CMK (cell line): ENCODE results near the gene UGT3A2.
A peak's percentile ranks its signal among the peaks of the same experiment; 100 is the strongest.

Experiments
- DNase-seq: peaks from one replicate; pipeline ENCODE4 v3.0.0-alpha.2; 2010; ENCODE audit warnings: low read depth

UGT3A2 gene, protein sequence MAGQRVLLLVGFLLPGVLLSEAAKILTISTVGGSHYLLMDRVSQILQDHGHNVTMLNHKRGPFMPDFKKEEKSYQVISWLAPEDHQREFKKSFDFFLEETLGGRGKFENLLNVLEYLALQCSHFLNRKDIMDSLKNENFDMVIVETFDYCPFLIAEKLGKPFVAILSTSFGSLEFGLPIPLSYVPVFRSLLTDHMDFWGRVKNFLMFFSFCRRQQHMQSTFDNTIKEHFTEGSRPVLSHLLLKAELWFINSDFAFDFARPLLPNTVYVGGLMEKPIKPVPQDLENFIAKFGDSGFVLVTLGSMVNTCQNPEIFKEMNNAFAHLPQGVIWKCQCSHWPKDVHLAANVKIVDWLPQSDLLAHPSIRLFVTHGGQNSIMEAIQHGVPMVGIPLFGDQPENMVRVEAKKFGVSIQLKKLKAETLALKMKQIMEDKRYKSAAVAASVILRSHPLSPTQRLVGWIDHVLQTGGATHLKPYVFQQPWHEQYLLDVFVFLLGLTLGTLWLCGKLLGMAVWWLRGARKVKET

DNA sequence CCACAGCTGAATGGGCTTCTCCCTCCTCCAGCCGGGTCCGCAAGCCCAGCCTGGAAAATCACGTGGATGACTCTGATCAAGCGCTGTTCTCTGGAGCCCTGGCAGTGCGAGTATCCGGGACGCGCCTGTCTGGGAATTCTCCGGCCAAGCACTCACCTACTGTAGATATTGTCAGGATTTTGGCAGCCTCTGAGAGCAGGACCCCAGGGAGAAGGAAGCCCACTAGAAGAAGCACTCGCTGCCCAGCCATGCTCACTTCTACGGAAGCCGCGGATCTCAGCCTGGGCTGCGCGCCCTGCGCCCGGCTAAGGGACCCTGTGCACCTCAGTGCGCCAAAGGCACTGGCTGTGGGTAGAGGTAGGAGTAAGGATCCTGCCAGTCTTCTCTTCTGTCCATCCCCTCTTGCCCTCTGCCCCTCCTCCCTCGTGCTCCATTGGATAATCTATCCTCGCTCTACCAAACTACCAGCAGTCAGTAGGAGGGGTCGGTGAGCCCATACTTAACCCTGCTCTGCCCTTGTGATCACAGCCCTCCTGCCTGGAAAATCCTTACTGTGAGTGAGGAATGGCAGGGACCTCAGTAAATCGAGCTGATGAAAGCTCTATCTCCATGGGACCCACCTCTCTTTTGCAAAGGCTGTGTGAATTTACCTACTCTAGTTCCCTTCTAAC, at the start of gene UGT3A2:
Gene UGT3A2, minus strand, starts transcription at position 343 of the 671 bp plus-strand sequence. Its CDS starts 93 bp downstream, at position 250.
- no peak for DNase-seq

DNA sequence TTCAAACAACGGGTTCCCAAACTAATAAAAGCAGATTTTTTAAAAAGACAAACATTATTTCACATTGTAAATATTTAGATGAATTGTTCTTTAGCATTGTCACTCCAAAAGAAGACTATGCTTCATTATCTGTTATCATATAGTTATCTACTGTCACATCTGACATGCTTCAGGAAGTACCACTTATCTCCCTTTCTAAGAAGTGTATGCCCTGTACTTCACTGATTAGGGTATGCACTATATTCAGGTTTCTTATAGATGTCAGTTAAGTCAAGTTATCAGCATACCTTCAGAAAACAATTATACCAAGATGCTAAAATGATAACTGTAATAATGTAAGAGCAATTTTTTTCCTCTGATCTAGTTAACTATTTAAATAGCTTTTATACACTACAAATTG, 44.6 kb upstream of the UGT3A2 start:
- DNase-seq, result no peak

DNA sequence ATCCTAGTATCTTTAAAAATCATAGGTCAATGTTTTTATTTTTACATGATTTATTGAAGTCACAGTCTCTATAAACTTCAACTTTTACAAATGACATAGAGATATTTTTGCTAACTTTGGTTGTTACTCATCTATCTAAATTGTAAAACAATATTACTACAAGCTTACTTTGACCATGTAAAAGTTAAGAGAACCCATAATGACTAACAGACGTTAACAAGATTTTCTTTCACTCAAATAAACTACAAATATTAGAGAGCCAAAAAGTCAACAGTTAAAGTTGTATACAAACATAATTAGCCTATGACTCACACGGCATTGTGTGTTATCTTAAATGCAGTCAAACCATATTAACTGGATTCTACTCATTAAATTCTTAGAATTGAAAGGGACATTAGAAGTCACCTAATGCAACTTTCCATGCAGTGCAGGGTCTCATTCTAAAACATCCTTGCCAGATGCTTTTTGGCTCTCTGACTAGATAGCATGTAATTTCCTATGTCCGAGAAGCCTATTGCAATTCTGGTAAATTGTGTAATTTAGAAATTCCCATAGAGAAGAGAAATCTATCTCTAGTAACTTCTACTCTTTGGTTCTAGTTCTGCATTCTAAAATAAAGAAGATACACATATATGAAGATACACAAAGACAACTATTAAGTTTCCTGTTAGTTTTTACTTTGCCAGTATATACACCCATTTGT, 42.2 kb upstream of the UGT3A2 start:
- DNase-seq, result no peak

DNA sequence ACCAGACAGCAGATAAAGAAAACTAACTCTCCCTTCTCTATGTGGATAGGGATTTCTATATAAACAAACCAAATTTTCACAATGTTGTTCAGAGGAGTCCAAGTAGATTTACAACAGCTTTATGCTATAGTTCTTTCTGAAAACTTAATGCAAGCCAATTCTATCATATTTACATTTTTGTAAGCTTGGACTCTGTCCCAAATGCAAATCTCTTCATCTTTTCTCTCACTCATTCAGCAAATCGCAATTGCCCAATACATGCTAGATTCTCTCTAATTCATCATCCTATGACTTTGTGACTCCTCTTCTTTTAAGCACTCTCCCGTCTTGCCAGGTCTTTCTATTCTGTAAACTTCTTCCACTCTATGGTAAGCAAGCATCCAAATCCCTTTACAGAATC, 39.1 kb upstream of the UGT3A2 start:
- no peak for DNase-seq

DNA sequence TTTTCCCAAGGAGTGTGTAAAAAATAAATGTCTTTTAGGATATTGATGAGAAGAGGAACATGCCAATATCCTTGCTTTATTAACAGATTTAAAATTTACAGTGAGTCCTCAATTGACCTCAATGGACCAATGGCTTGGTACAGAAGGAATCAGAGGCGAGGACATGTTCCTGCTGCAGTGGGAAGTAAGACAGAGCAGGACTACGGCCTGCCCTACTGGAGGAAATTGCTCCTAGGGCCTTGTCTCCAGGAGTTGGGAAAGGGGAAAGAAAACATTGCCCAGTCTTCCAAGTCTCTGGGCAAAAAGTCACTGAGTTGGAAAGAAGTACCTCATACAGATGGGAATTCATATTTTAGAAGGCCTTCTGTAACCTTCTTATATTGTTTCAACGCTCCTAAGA, 33.1 kb upstream of the UGT3A2 start:
- DNase-seq, result no peak

DNA sequence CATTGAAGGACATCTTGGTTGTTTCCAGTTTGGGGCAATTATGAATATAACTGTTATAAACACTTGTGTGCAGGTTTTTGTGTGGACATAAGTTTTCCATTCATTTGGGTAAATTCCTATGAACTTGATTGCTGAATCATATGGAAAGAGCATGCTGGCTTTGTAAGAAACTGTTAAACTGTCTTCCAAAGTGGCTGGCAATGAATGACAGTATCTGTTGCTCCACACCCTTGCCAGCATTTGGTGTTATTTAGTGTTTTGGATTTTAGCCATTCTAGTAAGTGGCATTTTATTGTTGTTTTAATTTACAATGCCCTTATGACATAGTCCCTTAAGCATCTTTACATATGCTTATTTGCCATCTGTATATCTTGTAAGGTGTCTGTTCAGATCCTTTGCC, 29.8 kb upstream of the UGT3A2 start:
- no peak for DNase-seq

DNA sequence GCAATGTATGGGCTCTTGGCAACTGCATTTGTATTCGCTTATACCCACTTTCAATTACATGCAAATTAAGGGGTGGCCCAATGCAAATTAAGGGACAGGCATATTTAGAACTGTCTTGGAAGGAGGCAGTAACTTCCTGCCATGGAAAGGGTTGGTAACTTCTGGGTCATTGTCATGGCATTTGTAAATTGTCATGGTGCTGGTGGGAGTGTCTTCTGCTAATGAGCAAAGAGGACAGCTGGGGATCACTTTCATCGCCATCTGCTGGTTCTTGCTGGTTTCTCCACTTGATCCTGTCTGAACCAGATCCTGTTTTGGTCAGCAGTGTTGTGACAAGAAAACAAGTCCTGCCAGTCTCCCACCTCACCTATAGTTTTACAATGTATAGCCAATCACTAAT, 23.3 kb upstream of the UGT3A2 start:
- no peak for DNase-seq

DNA sequence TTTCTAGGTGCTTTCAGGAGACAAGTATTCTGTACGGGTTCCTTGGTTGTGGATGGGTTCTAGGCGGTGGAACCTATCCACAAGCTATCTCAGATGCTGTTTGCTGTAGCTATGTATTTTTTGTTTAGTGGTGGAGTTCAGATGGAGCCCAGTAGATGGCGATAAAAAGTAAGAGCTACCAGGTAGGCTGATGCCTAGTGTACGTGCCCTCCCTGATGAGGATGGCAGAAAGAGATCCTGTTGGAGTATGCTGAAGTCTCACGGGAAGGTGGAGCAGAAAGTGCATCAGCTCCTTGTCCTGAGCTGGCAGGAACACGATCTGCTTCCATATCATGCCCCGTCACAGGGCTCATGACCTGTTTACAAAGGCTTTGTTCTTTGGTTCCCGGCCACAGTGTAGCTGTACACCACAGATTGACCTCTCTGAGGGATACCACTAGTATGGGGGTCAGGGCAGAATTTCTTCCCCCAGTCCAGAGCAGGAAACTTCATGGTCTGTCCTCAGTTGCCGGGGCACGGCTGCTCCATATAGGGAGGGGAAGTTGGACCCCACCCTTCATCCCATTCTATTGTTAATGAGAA, 12.6 kb upstream of the UGT3A2 start:
- peak; percentile 17 for DNase-seq

DNA sequence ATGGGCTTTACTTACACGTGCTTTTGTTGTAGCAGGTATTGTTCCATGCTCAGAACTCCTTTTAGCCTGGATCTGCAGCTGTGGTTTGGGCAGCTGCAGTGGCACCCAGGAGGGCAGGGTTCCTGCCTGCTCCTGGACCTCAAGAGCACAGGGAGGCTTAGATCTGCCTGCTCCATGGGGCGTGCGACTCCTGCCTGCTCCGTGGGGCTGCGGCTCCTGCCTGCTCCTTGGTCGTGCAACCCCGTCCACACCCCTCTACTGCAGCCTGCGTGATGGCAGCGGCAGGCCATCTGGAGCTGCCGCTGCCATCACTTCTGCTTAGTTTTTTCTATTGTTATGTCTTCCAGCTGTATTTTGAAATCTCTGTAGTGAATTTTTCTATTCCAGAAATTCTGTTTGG, 11.7 kb upstream of the UGT3A2 start:
- DNase-seq, result no peak

DNA sequence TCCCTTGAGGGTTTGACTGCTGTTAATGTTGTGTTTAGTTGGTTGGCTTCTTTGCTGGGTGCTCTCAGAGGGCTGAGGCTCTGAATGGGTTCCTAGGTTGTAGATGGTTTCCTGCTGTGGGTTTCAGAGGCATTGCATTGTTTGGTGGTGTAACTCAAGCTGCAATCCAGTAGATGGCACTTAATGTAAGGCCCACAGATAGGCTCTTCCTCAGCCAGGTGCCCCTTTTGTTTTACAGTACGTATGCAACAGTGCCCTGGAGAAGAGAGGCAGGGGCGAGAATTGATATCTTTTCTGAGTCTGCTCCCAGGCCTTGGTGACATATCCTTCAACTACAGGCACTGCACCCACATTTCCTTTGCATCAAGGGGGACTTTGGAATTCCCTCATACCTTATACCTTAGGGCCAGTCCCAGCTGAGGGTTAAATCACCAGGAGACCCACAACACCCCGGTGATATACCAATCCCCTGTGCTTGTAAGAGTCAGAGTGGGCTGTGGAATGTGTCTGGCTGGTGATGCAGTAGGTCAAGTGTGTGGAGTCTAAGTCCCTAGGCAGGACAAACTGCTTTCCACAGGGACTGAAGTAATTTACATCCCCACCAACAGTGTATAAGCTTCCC, 7.0 kb upstream of the UGT3A2 start:
- no peak for DNase-seq

DNA sequence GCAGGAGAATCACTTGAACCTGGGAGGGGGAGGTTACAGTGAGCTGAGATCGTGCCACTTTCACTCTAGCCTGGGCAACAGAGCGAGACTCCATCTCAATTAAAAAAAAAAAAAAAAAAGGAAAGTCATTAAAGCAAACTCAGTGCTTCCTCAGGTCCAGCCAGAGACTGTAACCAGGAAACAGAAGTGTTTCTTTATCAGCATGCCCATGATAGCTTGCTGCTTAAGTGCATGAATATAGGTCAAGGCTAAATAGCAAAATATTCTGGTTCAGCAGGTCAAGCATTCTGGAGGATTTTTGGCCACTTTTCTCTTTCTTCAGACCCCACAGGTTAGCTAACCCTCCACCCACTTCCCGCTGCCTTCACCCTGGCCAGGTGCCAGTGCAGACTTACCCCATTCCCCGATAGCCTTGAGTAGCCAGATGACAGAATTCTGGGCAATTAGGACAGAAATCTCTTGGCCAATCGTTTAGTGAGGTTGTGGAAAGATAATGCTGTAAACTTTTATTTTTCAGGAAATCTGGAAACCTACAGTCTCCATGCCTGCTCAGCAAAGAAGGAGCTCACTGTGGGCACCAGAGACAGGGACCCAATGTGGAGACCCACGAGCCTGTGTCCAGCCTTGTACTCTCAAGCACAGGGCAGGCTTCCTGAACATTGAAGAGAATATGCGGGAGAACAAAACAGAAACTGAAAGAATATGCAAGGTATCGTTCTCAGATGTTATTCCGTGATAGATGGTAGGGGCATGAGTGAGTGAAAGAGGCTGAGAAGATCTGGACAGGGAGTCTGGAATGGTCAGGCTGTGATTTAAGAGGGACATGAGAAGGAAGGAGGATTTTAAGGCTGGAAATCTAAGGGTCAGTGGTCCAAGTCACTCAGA, 4.2 kb upstream of the UGT3A2 start:
- no peak for DNase-seq

DNA sequence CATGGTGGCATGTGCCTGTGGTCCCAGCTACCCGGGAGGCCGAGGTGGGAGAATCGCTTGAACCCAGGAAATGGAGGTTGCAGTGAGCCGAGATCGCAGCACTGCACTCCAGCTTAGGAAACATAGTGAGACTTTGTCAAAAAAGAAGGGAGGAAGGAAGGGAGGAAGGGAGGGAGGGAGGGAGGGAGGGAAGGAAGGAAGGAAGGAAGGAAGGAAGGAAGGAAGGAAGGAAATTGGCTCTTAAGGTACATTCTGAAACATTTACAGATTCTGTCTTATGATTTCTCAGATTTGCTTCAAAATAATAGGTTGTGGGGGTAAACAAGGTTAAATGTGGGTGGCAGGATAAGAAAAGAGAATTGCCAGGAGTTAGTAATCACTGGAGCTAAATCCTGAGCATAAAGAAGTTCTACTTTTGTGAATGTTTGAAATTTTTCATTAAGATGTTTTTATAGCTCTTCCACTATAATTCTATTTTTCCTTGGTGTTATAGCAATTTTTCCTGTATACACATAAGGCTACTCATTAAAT, 2.1 kb upstream of the UGT3A2 start:
- DNase-seq, result no peak

DNA sequence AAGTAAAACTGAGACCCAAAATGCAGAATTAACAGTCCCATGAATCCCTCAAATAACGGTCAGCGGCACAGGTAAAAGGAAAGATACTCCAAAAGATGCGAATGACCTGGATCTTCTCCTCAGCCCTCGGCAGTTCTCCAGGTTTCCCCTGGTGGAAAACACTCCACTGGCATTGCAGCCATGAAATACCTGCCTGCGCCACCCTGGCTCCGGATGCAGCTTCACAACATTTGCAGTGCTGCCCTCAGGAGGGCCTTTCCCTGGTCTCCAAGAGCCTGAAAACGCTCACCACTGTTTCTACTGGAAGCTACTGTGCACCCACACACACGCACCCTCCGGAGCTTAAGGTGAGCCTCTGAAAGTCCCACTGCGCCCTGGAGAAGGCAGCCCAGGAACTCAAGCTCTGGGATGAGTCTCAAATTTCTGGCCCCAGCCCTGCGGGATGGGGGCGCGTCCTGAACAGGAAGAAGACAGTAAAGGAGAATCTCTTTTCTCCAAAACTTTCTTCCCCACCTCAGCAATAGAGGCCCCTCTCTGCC, 612 bp downstream of the UGT3A2 start:
- DNase-seq, result no peak

DNA sequence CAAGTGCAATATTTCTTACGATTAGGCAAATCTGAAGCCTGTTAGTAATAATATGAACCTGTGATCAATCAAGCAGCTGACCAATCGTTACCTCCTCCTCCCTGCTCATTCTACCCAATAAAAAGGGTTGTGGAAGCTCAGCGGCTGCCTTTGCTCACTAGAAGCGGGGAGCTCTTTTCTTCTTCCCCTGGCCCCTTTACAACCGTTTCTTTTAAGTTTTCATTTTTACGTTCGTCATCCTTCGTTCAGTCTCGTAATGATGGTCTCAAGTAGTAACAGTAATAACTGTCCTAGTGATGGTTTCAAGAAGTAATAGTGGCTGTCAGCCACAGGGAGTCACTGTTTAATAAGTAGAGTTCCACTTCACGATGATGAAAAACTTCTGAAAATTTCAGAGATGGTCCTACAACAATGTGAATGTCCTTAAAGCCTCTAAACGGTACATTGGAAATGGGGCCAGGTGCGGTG, 6.2 kb downstream of the UGT3A2 start:
- no peak for DNase-seq

DNA sequence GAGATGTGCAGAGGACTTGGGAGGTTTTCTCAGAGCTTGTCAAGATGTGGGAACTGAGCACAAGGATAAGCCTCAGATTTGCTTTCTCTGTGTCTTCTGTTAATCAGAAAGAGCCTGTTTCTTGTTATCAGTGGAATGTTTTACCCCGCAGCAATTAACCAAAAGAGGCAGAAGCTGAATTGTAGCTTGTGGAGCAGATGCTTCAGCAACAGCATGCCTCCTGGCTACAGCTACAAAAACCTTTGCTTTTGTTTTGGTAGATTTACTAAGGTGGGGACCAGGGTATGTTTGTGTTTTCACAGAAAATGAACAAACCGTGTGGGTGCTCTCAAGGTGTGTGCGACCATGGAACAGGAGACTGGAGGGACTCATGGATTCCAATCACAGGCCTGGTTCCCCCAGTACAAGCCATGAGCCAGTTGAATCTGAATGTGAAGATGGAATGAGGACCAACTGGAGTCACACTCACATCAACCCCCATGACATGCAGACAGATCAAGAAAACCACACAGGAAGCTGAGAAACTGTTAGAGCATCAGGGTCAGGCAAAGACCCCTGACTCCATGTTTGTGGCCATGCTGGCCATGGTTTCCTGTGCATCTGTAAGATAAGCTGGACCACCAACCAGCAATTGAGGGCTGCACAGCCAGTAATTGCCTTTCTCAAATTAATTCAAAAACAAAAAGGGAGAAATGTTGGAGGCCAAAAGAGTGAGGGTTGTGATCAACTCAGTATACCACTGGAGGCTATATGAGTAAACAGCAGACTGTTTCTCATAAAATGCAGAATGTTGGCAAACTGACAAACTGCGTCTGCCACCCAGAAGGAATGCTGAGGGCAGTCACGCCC, 6.9 kb downstream of the UGT3A2 start:
- DNase-seq, result no peak

DNA sequence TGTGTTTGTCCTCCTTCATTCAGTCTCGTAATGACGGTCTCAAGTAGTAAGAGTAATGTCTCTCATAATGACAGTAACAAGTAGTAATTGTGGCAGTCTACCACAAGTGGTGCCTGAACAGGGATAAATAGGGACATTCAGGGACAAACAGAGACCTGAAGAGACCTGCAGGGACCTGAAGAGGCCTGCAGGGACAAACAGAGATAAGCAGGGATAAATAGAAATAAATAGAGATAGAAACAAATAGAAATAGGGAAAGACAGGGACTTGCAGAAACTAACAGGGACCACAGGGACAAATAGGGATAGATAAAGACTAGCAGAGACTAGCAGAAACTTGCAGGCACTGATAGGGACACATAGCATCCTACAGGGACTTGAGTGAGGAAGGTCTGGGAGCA, 7.9 kb downstream of the UGT3A2 start:
- DNase-seq, result no peak

DNA sequence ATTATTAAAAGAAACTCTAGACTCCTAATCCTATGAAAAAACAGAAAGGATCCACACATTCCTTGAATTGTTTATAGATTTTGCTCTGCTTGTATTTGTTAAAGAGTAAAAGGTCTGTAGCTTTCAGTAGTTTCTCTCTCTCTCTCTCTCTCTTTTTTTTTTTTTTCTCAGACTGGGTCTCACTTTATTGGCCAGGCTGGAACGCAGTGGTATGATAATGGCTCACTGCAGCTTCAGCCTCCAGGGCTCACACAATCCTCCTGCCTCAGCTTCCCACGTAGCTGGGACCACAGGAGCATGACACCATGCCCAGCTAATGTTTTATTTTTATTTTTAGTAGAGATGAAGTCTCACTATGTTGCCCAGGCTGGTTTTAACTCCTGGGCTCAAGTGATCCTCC, 9.3 kb downstream of the UGT3A2 start:
- no peak for DNase-seq

DNA sequence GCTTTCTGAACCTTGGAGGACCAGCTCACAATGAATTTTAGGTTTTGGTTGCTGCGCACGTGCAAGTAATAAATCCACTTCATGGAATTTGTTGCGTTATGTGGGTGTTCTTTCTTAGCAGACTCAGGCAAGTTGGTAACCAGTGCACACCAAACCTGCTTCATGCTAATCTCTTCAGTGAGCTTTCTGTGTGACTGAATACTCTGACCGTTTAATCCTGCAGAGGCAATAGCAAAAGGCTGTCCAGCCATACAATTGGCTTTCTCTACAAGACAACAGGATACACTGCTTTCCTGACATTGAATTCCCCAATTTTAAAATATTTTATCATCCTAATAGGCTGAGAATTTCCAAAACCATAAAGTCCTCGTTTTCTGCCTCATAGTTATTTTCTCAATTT, 10.3 kb downstream of the UGT3A2 start:
- no peak for DNase-seq

DNA sequence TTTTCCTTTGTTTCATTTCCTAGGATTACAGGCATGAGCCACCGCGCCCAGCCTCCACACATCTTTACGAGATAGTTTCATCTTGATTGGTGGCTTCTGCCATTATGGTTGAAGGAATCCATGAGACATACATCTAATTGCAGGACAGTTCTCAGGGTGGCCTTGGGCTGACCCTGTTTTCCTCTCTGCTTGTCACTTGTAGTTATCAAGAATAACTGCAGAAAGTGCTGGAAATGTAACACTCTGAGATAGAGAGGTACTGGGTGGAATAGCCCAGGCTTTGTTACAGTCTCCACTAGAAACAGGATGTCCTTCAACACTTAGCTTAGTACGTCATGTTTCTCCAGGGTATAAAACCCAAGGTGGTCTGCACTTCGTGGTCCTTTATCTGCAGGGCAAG, 10.7 kb downstream of the UGT3A2 start:
- DNase-seq, result no peak
